Measurements from ENCODE around the gene PTPRU. TPM values are rescaled to one million over a fixed set of nuclear protein-coding genes. Genes with fewer than 3 reads are reported as not detected.

The PTPRU gene
- total RNA-seq, 1 donor from 2014 or later: 37.3 TPM

- H3K36me3 ChIP-seq: no peaks in the 10 kb centered on the region
- peak overlapping the region; percentile 78 to 83 for H3K4me3 ChIP-seq
- intact Hi-C loops (cut with DNase I): loop anchor here (5.0 kb wide), 1 partner anchor 1469 kb away; no protein-coding TSS in a partner anchor
- TF ChIP-seq POLR2A (IDR thresholded peaks at IDR 0.05) (no peak), POLR2AphosphoS5 (IDR thresholded peaks at IDR 0.05; ENCODE audit: insufficient read depth in 1 of 2, low read depth in 1 of 2) (peak in 1 of 2 donors; percentile 53)
- DNase-seq (ENCODE audit: extremely low spot score in 2 of 2): no peak
- peaks cover 24% of the 10 kb centered on the region for H3K4me1 ChIP-seq
- peak overlapping the region; percentile 73 for H3K27ac ChIP-seq
- H3K27me3 ChIP-seq: no peaks in the 10 kb centered on the region
- no peaks in the 10 kb centered on the region for H3K9me3 ChIP-seq
Observed at GRCh38 chr1:29237852-29238619, 1.7 kb downstream of the PTPRU start.

- Histone ChIP-seq H3K4me1 (peaks cover 30% of the 10 kb centered on the region), H3K4me3 (peak overlapping the region; percentile 78 to 83), H3K36me3 (no peaks in the 10 kb centered on the region), H3K9me3 (no peaks in the 10 kb centered on the region), H3K27me3 (no peaks in the 10 kb centered on the region), H3K27ac (peak overlapping the region; percentile 73)
- DNase-seq (ENCODE audit: extremely low spot score in 2 of 2): no peak
- intact Hi-C loops (cut with DNase I): loop anchor here (5.0 kb wide), 1 partner anchor 1469 kb away; no protein-coding TSS in a partner anchor
- no peak for TF ChIP-seq CTCF (IDR thresholded peaks at IDR 0.05)
- TF ChIP-seq POLR2AphosphoS5 (IDR thresholded peaks at IDR 0.05; ENCODE audit: insufficient read depth in 1 of 2, low read depth in 1 of 2): no peak
- TF ChIP-seq POLR2A (IDR thresholded peaks at IDR 0.05): no peak
Observed at GRCh38 chr1:29238620-29239002, 2.3 kb downstream of the PTPRU start.

GRCh38 chr1:29239142-29239541 is 2.8 kb downstream of the PTPRU start:
- H3K36me3 ChIP-seq: no peaks in the 10 kb centered on the region
- peak overlapping the region; percentile 73 for H3K27ac ChIP-seq
- peaks cover 35% of the 10 kb centered on the region for H3K4me1 ChIP-seq
- TF ChIP-seq POLR2AphosphoS5 (IDR thresholded peaks at IDR 0.05; ENCODE audit: insufficient read depth in 1 of 2, low read depth in 1 of 2) (no peak), POLR2A (IDR thresholded peaks at IDR 0.05) (no peak), CTCF (IDR thresholded peaks at IDR 0.05) (no peak)
- H3K9me3 ChIP-seq: no peaks in the 10 kb centered on the region
- peak overlapping the region; percentile 78 to 83 for H3K4me3 ChIP-seq
- no peak for DNase-seq (ENCODE audit: extremely low spot score in 2 of 2)
- intact Hi-C loops (cut with DNase I): loop anchor here (5.0 kb wide), 1 partner anchor 1468 kb away; no protein-coding TSS in a partner anchor
- no peaks in the 10 kb centered on the region for H3K27me3 ChIP-seq

DNA sequence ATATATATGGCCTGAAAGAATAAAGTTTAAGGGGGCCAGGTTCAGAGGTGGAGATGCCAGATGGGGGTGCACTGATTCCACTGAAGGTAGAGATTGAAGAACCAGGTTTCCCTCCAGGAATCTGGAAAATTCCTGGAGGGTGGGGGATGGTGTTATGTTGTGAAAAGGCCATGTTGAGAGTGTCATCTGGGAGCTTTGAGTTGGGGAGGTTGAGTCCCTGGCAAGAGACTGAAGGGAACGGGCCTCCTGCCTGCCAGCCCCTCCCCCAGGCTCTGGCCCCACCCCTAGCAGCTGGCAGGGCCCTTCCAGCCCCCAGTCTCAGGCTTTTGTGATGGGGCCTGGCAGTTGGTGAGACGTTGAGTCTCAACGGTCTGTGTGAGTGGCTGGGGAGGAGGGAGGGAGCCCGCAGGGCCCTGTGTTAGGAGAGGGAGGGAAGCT is 4.1 kb downstream of the PTPRU start:
- peaks cover 35% of the 10 kb centered on the region for H3K4me1 ChIP-seq
- no peaks in the 10 kb centered on the region for H3K27me3 ChIP-seq
- no peak overlapping the region for H3K27ac ChIP-seq
- H3K36me3 ChIP-seq: no peaks in the 10 kb centered on the region
- H3K9me3 ChIP-seq: no peaks in the 10 kb centered on the region
- no peak for TF ChIP-seq POLR2A (IDR thresholded peaks at IDR 0.05)
- TF ChIP-seq POLR2AphosphoS5 (IDR thresholded peaks at IDR 0.05; ENCODE audit: insufficient read depth in 1 of 2, low read depth in 1 of 2): no peak
- no peak for TF ChIP-seq CTCF (IDR thresholded peaks at IDR 0.05)
- no peak overlapping the region for H3K4me3 ChIP-seq
- no peak for DNase-seq (ENCODE audit: extremely low spot score in 2 of 2)
- intact Hi-C loops (cut with DNase I): loop anchor here (2.0 kb wide), 1 partner anchor 1140 kb away; no protein-coding TSS in a partner anchor

DNA sequence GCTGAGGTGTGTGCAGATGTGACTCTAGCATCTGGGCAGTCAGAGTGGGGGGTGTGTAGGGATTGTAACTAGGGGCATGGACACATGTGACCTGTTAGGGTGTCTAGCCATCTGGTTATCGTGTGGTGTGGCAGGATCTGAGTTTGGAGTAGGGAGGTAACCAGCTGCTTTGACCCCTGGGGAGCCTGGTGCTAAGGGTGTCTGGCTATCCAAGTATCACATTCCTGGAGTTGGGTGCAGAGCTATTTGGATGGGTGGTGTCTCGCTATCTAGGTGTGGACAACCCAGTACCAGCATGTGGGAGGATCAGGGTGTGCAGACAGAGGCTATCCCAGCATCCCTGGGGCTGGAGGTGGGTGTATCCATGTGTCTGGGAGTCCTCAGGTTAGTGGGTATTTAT is 4.7 kb downstream of the PTPRU start:
- DNase-seq (ENCODE audit: extremely low spot score in 2 of 2): no peak
- Histone ChIP-seq H3K36me3 (no peaks in the 10 kb centered on the region), H3K4me3 (no peak overlapping the region), H3K4me1 (peaks cover 32% of the 10 kb centered on the region), H3K27ac (no peak overlapping the region), H3K27me3 (no peaks in the 10 kb centered on the region), H3K9me3 (no peaks in the 10 kb centered on the region)
- intact Hi-C loops (cut with DNase I): loop anchor here (2.0 kb wide), 1 partner anchor 1140 kb away; no protein-coding TSS in a partner anchor
- TF ChIP-seq CTCF (IDR thresholded peaks at IDR 0.05): no peak
- TF ChIP-seq POLR2AphosphoS5 (IDR thresholded peaks at IDR 0.05; ENCODE audit: insufficient read depth in 1 of 2, low read depth in 1 of 2): no peak
- TF ChIP-seq POLR2A (IDR thresholded peaks at IDR 0.05): no peak

Measured in vagina (tissue), 2 donors.